Neural crest cell (in vitro differentiated cells): ENCODE results near the gene ITFG1. TPM values are rescaled to one million over a fixed set of nuclear protein-coding genes. Genes with fewer than 3 reads are reported as not detected.
"Not testable (repeated sequence)": the region's sequence is repeated elsewhere in the genome, so short reads cannot be mapped to it uniquely, and the experiment has no call there.

Experiments used
- DNase-seq: peaks from one replicate; pipeline ENCODE4 v3.0.0; 2021; ENCODE audit warnings: low read depth, mixed read lengths, low spot score
- H3K27ac Mint-ChIP-seq: one replicate; pipeline ENCODE4 v1.8.0; 2021; ENCODE audit warnings: mild to moderate bottlenecking, mixed read lengths; ENCODE audit not compliant: unreplicated experiment
- H3K27me3 Mint-ChIP-seq: 2 replicates; pipeline ENCODE4 v1.8.0; 2021; ENCODE audit warnings: low read depth, mild to moderate bottlenecking, mixed read lengths
- H3K36me3 Mint-ChIP-seq: 2 replicates; pipeline ENCODE4 v1.8.0; 2021; ENCODE audit warnings: low read depth, mild to moderate bottlenecking, mixed read lengths
- H3K4me1 Mint-ChIP-seq: 2 replicates; pipeline ENCODE4 v1.8.0; 2021; ENCODE audit warnings: mixed read lengths
- H3K4me3 Mint-ChIP-seq: one replicate; pipeline ENCODE4 v1.8.0; 2021; ENCODE audit warnings: mild to moderate bottlenecking, mixed read lengths
- H3K9me3 Mint-ChIP-seq: 2 replicates; pipeline ENCODE4 v1.8.0; 2021; ENCODE audit warnings: mixed read lengths
- CTCF ChIP-seq: fragments of 200-600 bp; sonication (generic); conservative IDR thresholded peaks from 2 replicates; pipeline ENCODE4 v1.5.0; 2021; ENCODE audit warnings: antibody characterized with exemption, mild to moderate bottlenecking
- total RNA-seq: library from RNA; stranded (reverse); gene quantifications from 2 replicates; pipeline ENCODE4 v1.2.1, GENCODE V29; 2021

ITFG1 gene
- total RNA-seq, 1 donor from 2014 or later: 30.9 TPM

- Mint-ChIP-seq H3K4me1 (peaks cover 12% of the 10 kb centered on the region), H3K36me3 (peaks cover 3% of the 10 kb centered on the region), H3K9me3 (no peaks in the 10 kb centered on the region), H3K27me3 (peaks cover 4% of the 10 kb centered on the region), H3K27ac (no peak overlapping the region), H3K4me3 (no peak overlapping the region)
- TF ChIP-seq CTCF: no peak
- DNase-seq: no peak
These were observed 19.5 kb upstream of the ITFG1 start for GRCh38 chr16:47480410-47480809.

- no peaks in the 10 kb centered on the region for H3K9me3 Mint-ChIP-seq
- H3K4me3 Mint-ChIP-seq: no peak overlapping the region
- no peak for TF ChIP-seq CTCF
- no peak for DNase-seq
- H3K4me1 Mint-ChIP-seq: peaks cover 12% of the 10 kb centered on the region
- peaks cover 3% of the 10 kb centered on the region for H3K36me3 Mint-ChIP-seq
- no peak overlapping the region for H3K27ac Mint-ChIP-seq
- H3K27me3 Mint-ChIP-seq: peaks cover 4% of the 10 kb centered on the region
These were observed 16.8 kb upstream of the ITFG1 start for GRCh38 chr16:47477679-47478078.

GRCh38 chr16:47476654-47477345, 15.9 kb upstream of the ITFG1 start:
- no peak for DNase-seq
- peaks cover 8% of the 10 kb centered on the region for H3K4me1 Mint-ChIP-seq
- H3K4me3 Mint-ChIP-seq: no peak overlapping the region
- H3K9me3 Mint-ChIP-seq: no peaks in the 10 kb centered on the region
- peaks cover 3% of the 10 kb centered on the region for H3K36me3 Mint-ChIP-seq
- no peak for TF ChIP-seq CTCF
- no peak overlapping the region for H3K27ac Mint-ChIP-seq
- peaks cover 4% of the 10 kb centered on the region for H3K27me3 Mint-ChIP-seq

- TF ChIP-seq CTCF: no peak
- Mint-ChIP-seq H3K4me3 (no peak overlapping the region), H3K27me3 (peaks cover 4% of the 10 kb centered on the region), H3K36me3 (peaks cover 7% of the 10 kb centered on the region), H3K27ac (no peak overlapping the region), H3K4me1 (peaks cover 6% of the 10 kb centered on the region), H3K9me3 (no peaks in the 10 kb centered on the region)
- DNase-seq: no peak
These were observed 14.9 kb upstream of the ITFG1 start for GRCh38 chr16:47475786-47476185.

GRCh38 chr16:47473792-47474191, 12.9 kb upstream of the ITFG1 start:
- TF ChIP-seq CTCF: no peak
- DNase-seq: no peak
- H3K27ac Mint-ChIP-seq: no peak overlapping the region
- H3K36me3 Mint-ChIP-seq: peaks cover 4% of the 10 kb centered on the region
- peaks cover 19% of the 10 kb centered on the region for H3K4me1 Mint-ChIP-seq
- H3K4me3 Mint-ChIP-seq: no peak overlapping the region
- no peaks in the 10 kb centered on the region for H3K9me3 Mint-ChIP-seq
- no peaks in the 10 kb centered on the region for H3K27me3 Mint-ChIP-seq

- H3K27me3 Mint-ChIP-seq, H3K4me3 Mint-ChIP-seq, H3K27ac Mint-ChIP-seq, H3K36me3 Mint-ChIP-seq, DNase-seq, H3K9me3 Mint-ChIP-seq: not testable (repeated sequence)
- peaks cover 24% of the 10 kb centered on the region for H3K4me1 Mint-ChIP-seq
These were observed 12.1 kb upstream of the ITFG1 start for GRCh38 chr16:47473004-47473403.
